Left renal pelvis (tissue), 4 donors: ENCODE results near the gene NSUN7. TPM values are rescaled to one million over a fixed set of nuclear protein-coding genes. Genes with fewer than 3 reads are reported as not detected.
"Not testable (repeated sequence)": the region's sequence is repeated elsewhere in the genome, so short reads cannot be mapped to it uniquely, and the experiment has no call there.

Experiments used
- DNase-seq, 4 donors: peaks; one replicate each; pipeline ENCODE4 v3.0.0-alpha.2; 2013; ENCODE audit warnings: low read depth in 4 of 4, low spot score in 3 of 4
- polyA plus RNA-seq, 4 donors: library from polyadenylated mRNA; unstranded; fragments of 120-200 nt; gene quantifications; one replicate each; pipeline ENCODE4 v1.2.1, GENCODE V29; 2013; ENCODE audit not compliant: insufficient read length in 4 of 4

The NSUN7 gene, protein sequence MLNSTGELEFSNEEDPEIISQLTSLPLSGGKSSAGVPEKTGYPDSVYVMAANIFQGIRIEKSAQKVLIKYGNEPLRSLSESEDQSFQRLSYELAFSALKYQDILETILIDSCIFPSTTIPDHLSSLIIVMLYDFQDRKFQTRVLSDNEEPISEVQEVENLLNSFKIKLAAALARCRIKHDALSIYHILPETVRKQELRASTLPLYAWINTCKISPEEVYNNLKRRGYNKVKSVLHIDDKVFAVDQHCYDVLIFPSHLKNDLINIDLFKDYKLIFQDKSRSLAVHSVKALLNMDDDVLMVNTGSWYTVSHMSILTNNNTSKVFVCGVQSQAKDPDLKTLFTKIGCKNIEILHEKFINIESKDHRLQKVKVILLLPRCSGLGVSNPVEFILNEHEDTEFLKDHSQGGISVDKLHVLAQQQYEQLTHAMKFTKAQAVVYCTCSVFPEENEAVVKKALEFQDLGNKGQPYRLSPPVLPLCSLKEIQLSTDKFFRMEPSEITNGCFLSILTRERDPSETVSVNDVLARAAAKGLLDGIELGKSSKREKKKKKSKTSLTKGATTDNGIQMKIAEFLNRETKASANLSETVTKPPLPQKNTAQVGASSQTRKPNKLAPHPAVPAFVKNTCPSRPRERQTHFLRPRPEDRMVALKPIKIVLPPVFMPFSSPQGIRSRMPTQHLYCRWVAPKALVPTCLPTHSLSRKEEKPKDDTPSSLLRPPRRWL
- polyA plus RNA-seq, result 10 to 100 TPM in 3 of 4 donors, 1 to 10 TPM in 1; 4.0 to 15.9 (median 13.0) TPM

DNA sequence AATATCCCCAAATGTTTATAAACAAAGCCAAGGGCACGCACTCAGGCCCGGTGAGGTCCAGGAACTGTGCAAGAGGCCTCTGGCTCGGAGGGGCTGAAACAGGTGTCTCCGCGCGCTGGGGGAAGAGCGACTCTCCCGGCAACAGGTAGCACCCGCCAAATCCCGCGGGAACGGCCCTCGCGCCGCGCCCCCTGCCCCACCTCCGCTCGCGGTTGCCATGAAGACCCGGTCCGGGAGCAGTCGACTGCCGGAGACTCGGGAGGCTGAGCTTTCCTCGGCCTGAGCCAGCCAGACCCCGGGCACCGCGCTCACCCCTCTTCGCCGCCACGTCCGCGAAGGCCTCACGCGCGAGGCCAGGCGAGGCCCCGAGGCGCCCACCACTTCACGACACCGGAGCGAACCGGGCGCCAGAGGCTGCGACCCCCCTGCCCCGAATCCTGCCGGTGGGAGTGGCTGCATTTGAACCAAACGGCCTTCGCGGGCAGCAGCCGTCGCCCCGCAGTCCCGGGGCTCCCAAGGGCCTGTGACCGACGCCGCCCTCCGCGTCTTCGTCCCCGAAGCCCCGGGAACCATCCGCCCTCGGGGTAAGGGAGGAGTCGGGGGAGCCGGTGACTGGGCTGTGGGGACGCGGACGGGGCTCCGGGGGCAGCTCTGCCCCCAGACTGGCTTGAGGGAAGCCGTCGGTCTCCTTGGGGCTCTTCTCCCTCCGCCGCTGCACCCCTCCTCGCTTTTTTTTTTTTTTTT, at the start of gene NSUN7:
Gene NSUN7, plus strand, starts transcription at position 239 of the 744 bp plus-strand sequence. CDS start 739 bp downstream, outside the sequence.
- peak in 3 of 4 donors; percentile 60 to 65 (median 63) for DNase-seq

DNA sequence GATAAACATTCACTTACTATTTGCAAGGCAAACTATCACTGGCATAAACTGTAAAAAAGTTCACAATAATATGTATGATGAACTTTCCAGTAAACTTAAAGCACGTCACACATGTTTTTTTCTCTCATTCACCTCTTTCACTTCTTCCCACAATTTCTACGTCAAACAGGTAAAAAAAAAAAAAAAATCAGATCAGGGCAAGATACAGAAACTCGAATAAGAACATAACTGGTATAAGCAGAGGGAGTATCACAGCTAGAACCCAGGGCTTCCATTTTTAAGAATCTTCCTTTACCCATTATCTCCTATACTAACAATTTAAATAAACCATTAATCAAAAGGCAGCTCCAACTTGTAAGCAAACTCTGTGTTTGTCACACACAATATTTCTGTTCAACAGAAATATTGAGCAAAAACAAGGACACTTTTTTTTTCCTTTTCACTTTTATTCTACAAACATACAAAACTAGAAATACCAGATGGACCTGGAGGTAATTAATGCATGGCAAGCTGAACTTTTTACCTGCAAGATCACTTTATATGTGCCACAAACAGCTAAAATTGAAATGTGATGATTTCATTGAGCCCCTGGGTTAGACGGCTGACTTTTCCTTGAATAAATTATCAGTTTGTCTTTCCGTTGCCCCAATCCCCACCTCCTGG, 47.5 kb upstream of the NSUN7 start:
- no peak for DNase-seq

DNA sequence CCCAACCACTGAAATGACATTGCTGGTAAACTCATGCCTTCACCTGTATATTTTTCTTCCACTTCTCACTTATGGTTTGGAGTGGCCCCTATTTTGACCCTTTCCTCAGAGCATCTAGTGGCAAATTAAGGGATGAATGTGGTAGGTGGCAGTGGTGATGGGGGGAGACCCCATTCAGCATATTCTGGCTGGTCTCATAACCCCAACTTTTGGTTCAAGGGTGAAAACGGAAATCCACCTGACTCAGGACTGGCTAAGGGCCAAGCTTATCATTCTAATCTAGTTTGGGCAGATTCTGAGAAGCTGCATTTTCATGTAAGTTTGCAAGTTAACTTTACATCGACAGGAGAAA, 47.0 kb upstream of the NSUN7 start:
- no peak for DNase-seq

DNA sequence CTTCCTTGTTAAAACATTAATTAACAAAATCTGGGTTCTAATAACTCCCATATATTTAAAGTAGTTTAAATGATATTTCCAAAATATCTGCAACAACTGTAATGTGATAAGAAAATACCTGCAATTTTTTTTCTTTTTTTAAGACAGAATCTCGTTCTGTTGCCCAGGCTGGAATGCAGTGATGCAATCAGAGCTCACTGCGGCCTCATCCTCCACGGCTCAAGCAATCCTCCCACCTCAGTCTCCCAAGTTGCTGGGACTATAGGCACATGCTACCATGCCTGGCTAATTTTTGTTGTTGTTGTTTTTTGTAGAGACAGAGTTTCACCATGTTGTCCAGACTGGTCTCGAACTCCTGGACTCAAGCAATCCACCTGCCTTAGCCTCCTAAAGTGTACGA, 45.7 kb upstream of the NSUN7 start:
- DNase-seq, result no peak

DNA sequence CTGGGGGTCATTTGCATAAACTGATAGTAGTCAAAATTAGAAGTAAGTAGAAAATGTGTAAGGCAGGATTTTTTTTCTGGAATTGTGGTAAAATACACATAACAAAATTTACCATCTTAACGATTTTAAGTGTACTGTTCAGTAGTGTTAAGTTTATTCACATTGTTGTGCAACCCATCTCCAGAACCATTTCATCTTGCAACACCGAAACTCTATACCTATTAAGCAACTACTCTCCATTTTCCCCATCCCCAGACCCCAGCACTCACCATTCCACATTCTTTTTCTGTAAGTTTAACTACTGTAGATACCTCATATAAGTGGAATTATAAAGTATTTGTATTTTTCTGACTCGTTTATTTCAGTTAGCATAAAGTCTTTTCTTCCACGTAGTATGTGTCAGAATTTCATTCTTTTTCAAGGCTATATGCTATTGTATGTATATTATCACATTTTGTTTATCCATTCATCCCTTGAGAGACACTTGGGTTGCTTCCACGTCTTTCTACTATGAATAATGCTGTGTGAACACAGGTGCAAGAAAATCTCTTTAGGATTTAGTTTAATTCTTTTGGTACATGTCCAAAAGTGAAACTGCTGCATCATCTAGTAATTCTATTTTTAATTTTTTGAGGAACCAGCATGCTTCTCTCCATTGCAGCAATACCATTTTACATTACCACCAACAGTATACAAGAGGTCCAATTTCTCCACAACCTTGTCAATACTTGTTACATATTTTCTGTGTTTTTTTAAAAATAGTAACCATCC, 39.1 kb upstream of the NSUN7 start:
- no peak for DNase-seq

DNA sequence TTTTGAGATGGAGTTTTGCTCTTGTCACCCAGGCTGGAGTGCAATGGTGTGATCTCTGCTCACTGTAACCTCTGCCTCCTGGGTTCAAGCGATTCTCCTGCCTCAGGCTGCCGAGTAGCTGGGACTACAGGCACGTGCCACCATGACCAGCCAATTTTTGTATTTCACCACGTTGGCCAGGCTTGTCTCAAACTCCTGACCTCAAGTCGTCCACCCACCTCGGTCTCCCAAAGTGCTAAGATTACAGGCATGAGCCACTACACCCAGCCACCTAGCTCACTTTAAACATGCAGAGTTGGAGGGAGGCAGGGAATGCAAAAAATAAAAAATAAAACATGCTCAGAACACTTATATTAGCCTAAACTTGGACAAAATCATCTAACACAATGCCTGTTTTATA, 36.8 kb upstream of the NSUN7 start:
- not testable (repeated sequence) for DNase-seq

DNA sequence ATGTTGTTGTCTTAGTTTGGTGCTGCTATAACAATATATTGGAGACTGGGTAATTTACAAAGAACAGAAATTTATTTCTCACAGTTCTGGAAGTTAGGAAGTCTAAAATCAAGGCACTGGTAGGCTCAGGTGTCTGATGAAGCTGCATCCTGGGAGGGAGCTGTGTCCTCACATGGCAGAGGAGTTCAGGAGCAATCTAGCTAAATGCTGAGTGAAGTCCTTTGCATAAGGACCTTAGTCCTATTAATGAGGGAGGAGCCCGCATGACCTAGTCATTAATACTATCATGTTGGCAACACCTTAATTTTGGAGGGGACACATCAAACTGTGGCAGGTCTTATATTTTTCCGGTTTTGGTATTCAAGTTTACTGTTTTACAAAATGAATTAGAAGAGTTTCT, 36.0 kb upstream of the NSUN7 start:
- DNase-seq, result no peak

DNA sequence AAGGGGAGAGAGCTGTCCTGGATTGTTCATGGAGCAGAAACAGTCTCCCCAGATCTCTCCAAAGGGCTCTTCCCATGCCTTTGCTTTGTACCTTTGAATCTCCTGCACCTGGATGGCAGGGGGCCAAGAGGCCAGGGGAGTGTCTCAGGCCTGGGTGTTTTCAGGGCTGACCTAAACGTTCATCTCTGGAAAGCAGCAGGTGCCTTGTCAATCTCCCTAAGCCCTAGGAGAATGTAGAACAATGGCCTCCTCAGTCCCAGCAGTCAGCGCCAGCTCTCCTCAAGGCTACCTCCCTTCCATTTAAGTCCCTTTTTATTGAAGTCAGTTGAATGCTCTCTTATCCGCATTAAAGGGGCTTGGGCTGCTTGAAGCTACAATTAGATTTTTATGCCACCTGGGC, 31.2 kb upstream of the NSUN7 start:
- DNase-seq, result no peak

DNA sequence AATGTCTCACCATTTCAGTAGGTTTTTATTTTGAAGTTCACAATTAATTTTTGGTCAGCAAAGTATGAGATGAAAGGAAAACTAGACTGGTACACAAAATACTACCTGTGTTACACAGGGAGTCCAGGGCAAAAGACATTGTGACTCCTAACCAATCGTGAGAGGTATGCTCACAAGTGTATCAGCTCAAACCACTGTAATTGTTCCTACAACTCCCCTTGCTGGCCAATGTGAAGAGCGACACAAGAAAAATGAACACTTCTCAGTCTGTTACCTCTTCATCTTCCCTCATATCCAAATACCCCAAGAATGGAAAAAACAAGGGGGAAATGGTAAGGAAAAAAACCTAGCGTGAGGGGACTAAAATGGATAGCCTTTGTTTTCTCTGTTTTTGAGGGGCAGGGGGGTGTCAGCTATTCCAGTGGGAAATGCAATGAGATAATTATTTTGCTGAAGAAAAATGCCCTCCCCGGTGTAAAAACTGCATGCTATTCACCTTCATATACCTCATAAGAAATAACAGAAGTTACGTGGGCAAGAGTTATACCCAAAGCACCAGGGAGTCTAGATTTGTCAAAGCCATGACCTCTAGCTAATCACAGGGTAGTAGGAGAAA, 30.6 kb upstream of the NSUN7 start:
- peak in 2 of 4 donors; percentile 24 to 29 for DNase-seq

DNA sequence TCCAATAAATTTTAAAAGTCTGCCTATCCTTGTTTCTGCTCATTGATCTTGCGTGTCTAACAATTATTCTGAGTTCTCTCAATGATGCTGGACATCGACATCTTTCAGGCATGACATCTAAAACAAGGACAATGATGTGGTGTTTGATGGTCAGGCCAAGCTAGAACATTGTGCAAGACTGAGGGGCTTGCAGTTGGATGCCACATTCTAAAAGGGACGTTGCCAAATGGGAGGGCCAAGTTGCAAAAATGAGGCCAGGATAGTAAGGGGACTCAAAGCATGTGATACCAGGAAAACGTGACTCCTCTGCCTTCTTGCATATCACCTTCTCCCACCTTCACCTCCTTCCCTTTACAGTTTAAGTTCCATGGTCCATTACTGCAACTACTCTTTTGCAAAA, 29.4 kb upstream of the NSUN7 start:
- no peak for DNase-seq

DNA sequence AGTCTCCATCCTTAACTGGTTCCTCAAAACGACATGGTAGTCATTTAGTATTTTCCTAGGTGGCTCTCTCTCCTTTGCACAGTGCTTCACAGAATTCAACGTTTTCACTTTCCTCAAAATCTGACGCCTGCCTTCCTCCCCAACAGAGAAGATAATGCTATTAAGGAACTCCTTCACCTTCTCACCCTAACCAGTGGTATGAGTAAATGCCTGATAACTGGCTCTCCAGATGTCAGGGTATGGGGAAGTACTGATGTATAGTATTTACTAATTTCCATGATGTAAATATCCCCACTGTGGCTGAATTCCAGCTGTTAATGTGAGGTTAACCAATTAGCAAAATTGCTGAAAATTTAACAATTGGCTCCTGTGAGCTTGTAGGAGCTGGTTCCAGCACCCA, 28.8 kb upstream of the NSUN7 start:
- no peak for DNase-seq

DNA sequence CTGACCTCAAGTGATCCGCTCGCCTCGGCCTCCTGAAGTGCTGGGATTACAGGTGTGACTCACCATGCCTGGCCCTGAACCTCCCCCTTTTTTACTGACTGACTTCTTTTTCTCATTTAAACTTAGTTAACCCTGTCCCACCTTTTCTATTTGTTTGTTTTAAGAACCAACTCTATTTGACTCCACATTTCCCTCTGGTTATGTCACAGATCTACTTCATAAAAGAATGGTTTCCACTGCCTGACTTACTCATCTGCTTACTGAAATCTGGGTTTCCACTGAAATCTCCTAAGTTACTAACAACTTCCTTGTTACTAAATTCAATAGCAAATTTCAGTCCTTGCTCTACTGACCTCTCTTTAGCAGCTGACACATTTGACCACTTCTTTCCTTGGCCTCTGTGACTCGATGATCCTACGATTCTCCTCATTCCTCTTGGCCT, 28.0 kb upstream of the NSUN7 start:
- no peak for DNase-seq

DNA sequence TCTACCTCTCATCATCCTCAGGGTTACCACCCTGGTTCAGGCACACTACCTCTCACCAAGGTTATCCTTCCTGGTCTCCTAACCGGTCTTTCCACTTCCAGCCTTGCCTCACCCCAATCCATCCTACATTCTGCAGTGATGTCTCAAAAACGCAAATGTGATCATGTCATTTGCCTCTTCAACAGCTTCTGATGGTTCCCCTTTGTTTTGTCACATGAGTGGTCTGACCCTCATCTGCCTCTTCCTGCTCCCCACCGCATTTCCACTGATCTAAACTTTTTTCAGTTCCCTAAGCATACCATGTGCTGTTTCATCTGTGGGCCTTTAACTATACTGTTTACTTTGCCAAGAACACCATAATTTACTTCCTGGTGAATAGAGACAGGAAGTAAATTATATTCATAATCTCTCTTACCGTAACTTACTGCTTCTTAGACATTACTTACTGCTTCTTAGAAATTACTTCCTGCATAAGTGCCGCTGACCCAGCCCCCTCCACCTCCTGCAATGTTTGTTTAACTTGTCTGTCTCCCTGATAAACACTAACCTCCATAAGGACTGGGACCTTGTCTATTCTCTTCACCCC, 27.1 kb upstream of the NSUN7 start:
- no peak for DNase-seq

DNA sequence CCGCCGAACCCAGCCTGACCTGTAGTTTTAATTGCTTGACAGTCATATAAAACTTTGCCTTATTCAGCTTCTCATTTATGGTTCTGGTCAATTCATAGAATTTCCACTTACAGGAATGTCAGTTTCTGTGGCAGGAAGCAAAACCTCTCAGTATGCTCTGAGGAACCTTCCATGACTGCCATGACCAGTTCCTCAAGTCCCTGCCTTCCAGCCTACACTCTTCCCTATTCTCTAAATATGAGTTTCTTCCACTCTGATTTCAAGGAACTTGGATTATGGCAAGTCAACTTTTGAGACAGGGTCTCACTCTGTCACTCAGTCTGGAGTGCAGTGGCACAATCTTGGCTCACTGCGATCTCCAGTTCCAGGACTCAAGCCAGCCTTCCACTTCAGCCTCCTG, 26.0 kb upstream of the NSUN7 start:
- DNase-seq, result no peak

DNA sequence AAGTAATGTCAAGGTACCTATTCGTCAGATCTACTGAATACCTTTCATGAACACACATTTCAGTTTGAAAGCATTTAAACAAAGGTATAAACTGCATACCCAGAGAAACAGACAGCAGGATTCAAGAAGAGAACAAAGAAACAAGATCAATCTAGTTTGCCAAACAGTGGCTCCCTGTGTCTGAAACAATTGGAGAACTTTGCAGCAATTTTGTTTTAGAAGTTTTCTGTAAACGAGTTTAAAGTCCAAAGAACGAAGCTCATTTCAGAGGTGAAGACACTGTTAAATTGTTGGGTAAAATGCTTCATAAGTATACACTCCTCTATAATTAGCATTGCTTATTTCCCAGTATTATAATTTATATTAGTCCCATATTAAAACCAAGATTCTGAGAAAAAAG, 21.4 kb upstream of the NSUN7 start:
- DNase-seq, result no peak

DNA sequence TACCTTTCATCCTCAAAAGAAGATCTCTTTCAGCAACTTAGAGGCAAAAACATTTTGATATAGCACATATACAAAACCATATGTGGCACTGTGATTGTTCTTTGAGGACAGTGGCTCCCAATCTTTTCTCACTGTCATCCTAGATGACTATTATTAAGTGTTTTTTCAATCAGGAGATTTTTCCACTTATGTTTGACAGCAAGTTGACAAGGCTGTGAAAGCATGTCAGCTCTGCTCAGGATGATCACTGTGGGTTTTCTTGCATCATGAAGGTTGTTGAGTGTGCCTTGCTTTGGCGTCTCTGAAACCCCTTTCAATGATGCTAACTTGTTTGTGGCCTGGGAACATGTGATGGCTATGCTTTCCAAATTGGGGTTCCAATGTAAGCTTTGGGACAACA, 20.2 kb upstream of the NSUN7 start:
- DNase-seq, result no peak

DNA sequence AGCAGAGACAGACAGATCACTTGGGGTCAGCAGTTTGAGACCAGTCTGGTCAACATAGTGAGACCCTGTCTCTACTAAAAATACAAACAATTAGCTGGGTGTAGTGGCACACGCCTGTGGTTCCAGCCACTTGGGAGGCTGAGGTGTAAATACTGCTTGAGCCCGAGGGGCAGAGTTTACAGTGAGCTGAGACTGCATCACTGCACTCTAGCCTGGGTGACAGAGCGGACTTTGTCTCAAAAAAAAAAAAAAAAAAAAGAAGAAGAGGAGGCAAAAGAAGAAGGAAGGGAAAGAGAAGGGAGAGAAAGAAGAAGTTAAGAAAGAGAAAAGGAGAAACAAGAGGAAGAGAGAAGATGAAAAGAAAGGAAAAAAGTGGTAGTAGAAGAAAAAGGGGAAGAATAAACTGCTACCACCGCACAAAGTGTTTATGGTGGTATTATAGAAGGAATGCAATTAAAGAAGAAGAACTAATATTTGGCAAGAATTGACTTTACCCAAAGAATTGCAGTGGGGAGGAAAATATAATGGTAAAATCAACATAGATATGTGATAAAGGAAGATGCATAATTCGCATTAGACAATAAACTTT, 19.6 kb upstream of the NSUN7 start:
- no peak for DNase-seq

DNA sequence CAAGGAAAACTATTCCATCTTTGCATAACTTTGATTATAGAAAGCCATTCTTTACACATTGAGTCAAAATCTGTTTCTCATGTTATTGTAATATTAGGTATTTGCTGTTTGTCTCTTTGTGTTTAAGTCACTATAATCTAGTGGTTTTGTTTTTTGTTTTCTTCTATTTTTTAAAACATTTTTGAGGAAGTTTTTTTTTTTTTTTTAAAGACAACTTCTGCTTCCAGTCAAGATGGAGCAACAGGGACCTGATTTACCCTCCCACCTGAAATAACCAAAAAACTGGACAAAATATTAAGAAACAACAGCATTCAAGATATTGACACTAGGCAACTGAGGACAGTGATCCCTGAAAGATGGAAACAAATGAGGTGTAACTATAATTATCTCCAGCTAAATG, 18.4 kb upstream of the NSUN7 start:
- no peak for DNase-seq

DNA sequence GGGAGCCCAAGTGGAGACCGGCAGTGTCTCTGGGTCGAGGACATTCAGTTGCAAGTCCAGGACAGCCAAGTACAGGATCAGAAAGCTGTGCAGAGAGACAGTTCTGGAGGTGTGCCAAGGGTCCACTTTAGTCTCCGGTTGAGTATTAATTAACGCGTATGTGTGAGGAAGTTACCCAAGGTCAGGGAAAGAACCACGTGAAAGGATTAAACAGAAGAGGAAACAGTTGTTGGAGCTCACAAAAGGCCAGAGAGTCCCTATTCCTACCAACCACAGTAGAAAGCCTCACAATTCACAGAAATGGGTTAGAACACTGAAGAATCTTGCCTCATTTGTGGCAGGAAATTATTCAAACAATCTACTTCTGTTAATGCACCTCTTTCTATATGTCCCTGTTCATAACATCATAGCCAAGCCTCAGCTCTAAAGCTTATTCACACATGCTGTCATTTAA, 17.9 kb upstream of the NSUN7 start:
- DNase-seq, result peak in 1 of 4 donors; percentile 18
